ENCODE measurements around the gene RGN. TPM values are rescaled to one million over a fixed set of nuclear protein-coding genes. Genes with fewer than 3 reads are reported as not detected.
A peak's percentile ranks its signal among the peaks of the same experiment; 100 is the strongest.
"Not testable (repeated sequence)": the region's sequence is repeated elsewhere in the genome, so short reads cannot be mapped to it uniquely, and the experiment has no call there.

RGN gene
- total RNA-seq, 2 donors from 2014 or later = 3.9 to 5.6 TPM

GRCh38 chrX:47098338-47099094, 20.3 kb downstream of the RGN start:
- Histone ChIP-seq H3K27ac (ENCODE audit: low read depth, low read length) (no peak overlapping the region), H3K4me1 (ENCODE audit: control insufficient read depth, insufficient read depth, low read length) (no peaks in the 10 kb centered on the region), H3K27me3 (ENCODE audit: control insufficient read depth, insufficient read depth, low read length, poor library complexity, severe bottlenecking) (no peaks in the 10 kb centered on the region), H3K9ac (ENCODE audit: extremely low read depth, low read length, poor library complexity, severe bottlenecking) (no peak overlapping the region), H3K4me3 (ENCODE audit: low read length) (no peak overlapping the region), H3K36me3 (ENCODE audit: control insufficient read depth, insufficient read depth, low read length) (no peaks in the 10 kb centered on the region), H3K9me3 (ENCODE audit: control insufficient read depth, low read length) (no peaks in the 10 kb centered on the region)
- Mint-ChIP-seq H3K4me1 (no peaks in the 10 kb centered on the region), H3K4me3 (no peak overlapping the region), H3K27me3 (ENCODE audit: insufficient read depth) (no peaks in the 10 kb centered on the region), H3K36me3 (ENCODE audit: low read depth) (peaks cover 4% of the 10 kb centered on the region), H3K9me3 (peaks cover 55% of the 10 kb centered on the region), H3K27ac (no peak overlapping the region)
- WGBS, 2 experiments (ENCODE audit: insufficient coverage in 1 of 2, insufficient read length in 1 of 2) = 96% methylated on average over 2 of the region's 2 CpGs; no CpG with 5 or more reads in 1 of the 2 experiments
- TF ChIP-seq CTCF (conservative IDR thresholded peaks at IDR 0.05) = no peak
- DNase-seq = peak; percentile 35

- Mint-ChIP-seq H3K27ac (no peak overlapping the region), H3K4me3 (no peak overlapping the region), H3K9me3 (peaks cover 53% of the 10 kb centered on the region), H3K4me1 (no peaks in the 10 kb centered on the region), H3K27me3 (ENCODE audit: insufficient read depth) (no peaks in the 10 kb centered on the region), H3K36me3 (ENCODE audit: low read depth) (peaks cover 4% of the 10 kb centered on the region)
- H3K4me3 ChIP-seq (ENCODE audit: low read length) = no peak overlapping the region
- H3K4me1 ChIP-seq (ENCODE audit: control insufficient read depth, insufficient read depth, low read length) = no peaks in the 10 kb centered on the region
- no peaks in the 10 kb centered on the region for H3K9me3 ChIP-seq (ENCODE audit: control insufficient read depth, low read length)
- no peaks in the 10 kb centered on the region for H3K27me3 ChIP-seq (ENCODE audit: control insufficient read depth, insufficient read depth, low read length, poor library complexity, severe bottlenecking)
- no peak overlapping the region for H3K9ac ChIP-seq (ENCODE audit: extremely low read depth, low read length, poor library complexity, severe bottlenecking)
- no peak for TF ChIP-seq CTCF (conservative IDR thresholded peaks at IDR 0.05)
- DNase-seq = no peak
- 86% methylated on average over 2 of the region's 4 CpGs; no CpG with 5 or more reads in 1 of the 2 experiments for WGBS, 2 experiments (ENCODE audit: insufficient coverage in 1 of 2, insufficient read length in 1 of 2)
- H3K36me3 ChIP-seq (ENCODE audit: control insufficient read depth, insufficient read depth, low read length) = no peaks in the 10 kb centered on the region
- H3K27ac ChIP-seq (ENCODE audit: low read depth, low read length) = no peak overlapping the region
These were observed 23.0 kb downstream of the RGN start for GRCh38 chrX:47101206-47101605.

GRCh38 chrX:47110936-47111615, 32.8 kb downstream of the RGN start:
- H3K36me3 ChIP-seq (ENCODE audit: control insufficient read depth, insufficient read depth, low read length); H3K4me1 ChIP-seq (ENCODE audit: control insufficient read depth, insufficient read depth, low read length); H3K27me3 Mint-ChIP-seq (ENCODE audit: insufficient read depth); H3K27ac Mint-ChIP-seq; H3K36me3 Mint-ChIP-seq (ENCODE audit: low read depth); H3K9ac ChIP-seq (ENCODE audit: extremely low read depth, low read length, poor library complexity, severe bottlenecking); DNase-seq; H3K27ac ChIP-seq (ENCODE audit: low read depth, low read length); H3K4me1 Mint-ChIP-seq; H3K9me3 ChIP-seq (ENCODE audit: control insufficient read depth, low read length); H3K4me3 ChIP-seq (ENCODE audit: low read length); H3K27me3 ChIP-seq (ENCODE audit: control insufficient read depth, insufficient read depth, low read length, poor library complexity, severe bottlenecking); H3K4me3 Mint-ChIP-seq: not testable (repeated sequence)
- 91% methylated on average over 18 of the region's 40 CpGs; no CpG with 5 or more reads in 1 of the 2 experiments for WGBS, 2 experiments (ENCODE audit: insufficient coverage in 1 of 2, insufficient read length in 1 of 2)
- peaks cover 61% of the 10 kb centered on the region for H3K9me3 Mint-ChIP-seq

Data from endodermal cell (in vitro differentiated cells).